K562 (cell line): ENCODE results near the gene PLEKHA5. TPM values are rescaled to one million over a fixed set of nuclear protein-coding genes. Genes with fewer than 3 reads are reported as not detected.

ENCODE experiments used
- ATAC-seq: fragments of 200-7000 bp; cut with Tn5 transposase; 3 replicates; pipeline ENCODE4 v1.9.1; 2020; ENCODE audit warnings: moderate library complexity
- BruUV-seq: library from RNA; stranded (reverse); fragments of 400-500 nt; replicated peaks from 2 replicates; lab custom pipeline; 2021; lab: Mats Ljungman, UMichigan
- CTCF ChIA-PET: fragments of 300-600 bp; formaldehyde crosslinking; extraction: SDS; loops from one replicate; lab custom pipeline; 2021; ENCODE audit warnings: low intra/inter-chr PET ratio; lab: Yijun Ruan, JAX
- POLR2A ChIA-PET: fragments of 300-600, 350-650 bp; sonication (Branson Sonifier 250); formaldehyde crosslinking; extraction: SDS; loops from one replicate; lab custom pipeline; 2021; ENCODE audit warnings: antibody characterized with exemption, inconsistent platforms; lab: Yijun Ruan, JAX
- DNase-seq, 4 experiments: peaks; one replicate each; pipeline versions ENCODE4 v3.0.0 to v3.0.0-alpha.2; 2011 to 2018; ENCODE audit warnings: low spot score in 3 of 4, mixed read lengths in 3 of 4; ENCODE audit errors: extremely low read depth in 1 of 4
- FAIRE-seq: peaks from 2 replicates; lab custom pipeline; 2011; peaks lifted over from hg19 to GRCh38; lab: Jason Lieb, UNC
- H2AFZ ChIP-seq: 2 replicates; pipeline ENCODE4 v1.6.0; 2011; ENCODE audit warnings: low read depth, low read length, control low read depth, inconsistent platforms
- H3K27ac ChIP-seq: fragments of 200-600 bp; 3 replicates; pipeline ENCODE4 v1.8.0; 2011; ENCODE audit warnings: low read depth, mild to moderate bottlenecking, control low read depth, inconsistent platforms, low read length, moderate library complexity, mixed read lengths; ENCODE audit errors: extremely low read depth
- H3K27me3 ChIP-seq, 2 experiments: fragments of 300-600 bp in 1 of 2; 2 replicates in 1 of 2; 3 replicates in 1 of 2; pipeline versions ENCODE4 v1.6.0 to v1.8.0; 2011; ENCODE audit warnings: inconsistent platforms in 2 of 2, low read length in 2 of 2, mild to moderate bottlenecking in 1 of 2, mixed read lengths in 1 of 2, moderate library complexity in 1 of 2; ENCODE audit not compliant: control insufficient read depth in 2 of 2, insufficient read depth in 2 of 2
- H3K36me3 ChIP-seq: fragments of 300-600 bp; 3 replicates; pipeline ENCODE4 v1.8.0; 2011; ENCODE audit warnings: mild to moderate bottlenecking, low read length, inconsistent platforms; ENCODE audit not compliant: control insufficient read depth, insufficient read depth
- H3K4me1 ChIP-seq, 2 experiments: fragments of 200-600 bp in 1 of 2; replicated peaks in 1 of 2; 2 replicates in 1 of 2; 3 replicates in 1 of 2; pipeline versions ENCODE4 v1.5.1 to v1.8.0; 2011; ENCODE audit warnings: inconsistent platforms in 2 of 2, low read length in 2 of 2, mild to moderate bottlenecking in 1 of 2, mixed read lengths in 1 of 2, moderate library complexity in 1 of 2; ENCODE audit not compliant: control insufficient read depth in 2 of 2, insufficient read depth in 2 of 2
- H3K4me2 ChIP-seq: 2 replicates; pipeline ENCODE4 v1.6.1; 2011; ENCODE audit warnings: low read length, control low read depth, inconsistent platforms, mixed read lengths; ENCODE audit not compliant: insufficient read depth
- H3K4me3 ChIP-seq: fragments of 200-600 bp; sonication (generic), shearing (Covaris generic); 2 replicates; pipeline ENCODE4 v1.5.1; 2016; ENCODE audit warnings: control low read depth, inconsistent platforms
- H3K79me2 ChIP-seq: fragments of 200-600 bp; 3 replicates; pipeline ENCODE4 v1.8.0; 2011; ENCODE audit warnings: low read length, inconsistent platforms; ENCODE audit not compliant: control insufficient read depth, insufficient read depth
- H3K9ac ChIP-seq, 2 experiments: 2 replicates each; pipeline versions ENCODE4 v1.6.0 to v1.6.1; 2011; ENCODE audit warnings: low read depth in 2 of 2, low read length in 2 of 2, control low read depth in 1 of 2, inconsistent platforms in 1 of 2, mild to moderate bottlenecking in 1 of 2, mixed read lengths in 1 of 2; ENCODE audit not compliant: insufficient read depth in 1 of 2
- H3K9me1 ChIP-seq: one replicate; pipeline ENCODE4 v1.6.0; 2011; ENCODE audit warnings: inconsistent platforms, mild to moderate bottlenecking, low read length, moderate library complexity; ENCODE audit not compliant: control insufficient read depth, insufficient read depth
- H3K9me3 ChIP-seq: replicated peaks from 2 replicates; pipeline ENCODE4 v1.5.1; 2011; ENCODE audit warnings: low read depth, low read length, inconsistent platforms; ENCODE audit not compliant: control insufficient read depth, insufficient read depth
- H4K20me1 ChIP-seq: replicated peaks from 2 replicates; pipeline ENCODE4 v1.6.1; 2011; ENCODE audit warnings: low read length, inconsistent platforms, mixed read lengths; ENCODE audit not compliant: control insufficient read depth, insufficient read depth
- ARID1B ChIP-seq: fragments of 450-650 bp; IDR thresholded peaks from 2 replicates; pipeline ENCODE4 v1.6.1; 2016; ENCODE audit warnings: antibody characterized with exemption, mild to moderate bottlenecking, inconsistent platforms
- CBFA2T3 ChIP-seq: fragments of 450-650 bp; IDR thresholded peaks from 2 replicates; pipeline ENCODE4 v1.6.1; 2017
- CHD2 ChIP-seq: IDR thresholded peaks from 2 replicates; pipeline ENCODE4 v1.6.1; 2011; ENCODE audit warnings: low read depth, low read length
- DACH1 ChIP-seq: fragments of 450-650 bp; IDR thresholded peaks from 2 replicates; pipeline ENCODE4 v1.6.1; 2018; ENCODE audit not compliant: partially characterized antibody
- DMBX1 ChIP-seq: fragments of 250-450 bp; sonication (Bioruptor Pico); IDR thresholded peaks from 2 replicates; pipeline ENCODE4 v1.8.0; 2022; ENCODE audit warnings: inconsistent platforms, mild to moderate bottlenecking, moderate library complexity, borderline replicate concordance
- EHMT2 ChIP-seq: fragments of 450-650 bp; IDR thresholded peaks from 2 replicates; pipeline ENCODE4 v1.6.1; 2018; ENCODE audit warnings: antibody characterized with exemption
- ESRRA ChIP-seq: fragments of 450-650 bp; IDR thresholded peaks from 2 replicates; pipeline ENCODE4 v1.6.1; 2014; ENCODE audit warnings: low read depth, mild to moderate bottlenecking, moderate library complexity, borderline replicate concordance
- FOSL1 ChIP-seq: fragments of 200-800 bp; sonication (Bioruptor generic); conservative IDR thresholded peaks from 2 replicates; pipeline ENCODE4 v1.6.1; 2016; ENCODE audit warnings: missing genetic modification characterization, missing compliant biosample characterization
- FOXJ3 ChIP-seq: sonication (generic); formaldehyde crosslinking; IDR thresholded peaks from 2 replicates; pipeline ENCODE4 v1.4.0; 2020; ENCODE audit warnings: mild to moderate bottlenecking, missing genetic modification reagents
- HDAC2 ChIP-seq: fragments of 450-650 bp; IDR thresholded peaks from 2 replicates; pipeline ENCODE4 v1.6.1; 2016; ENCODE audit warnings: mild to moderate bottlenecking
- KAT7 ChIP-seq: sonication (generic); formaldehyde crosslinking; IDR thresholded peaks from 2 replicates; pipeline ENCODE4 v1.8.0; 2022; ENCODE audit warnings: missing genetic modification reagents, mild to moderate bottlenecking, borderline replicate concordance
- NFIC ChIP-seq: fragments of 450-650 bp; IDR thresholded peaks from 2 replicates; pipeline ENCODE4 v1.6.1; 2017; ENCODE audit warnings: mild to moderate bottlenecking, inconsistent platforms
- NR2F6 ChIP-seq: fragments of 450-650 bp; formaldehyde crosslinking; IDR thresholded peaks from 2 replicates; pipeline ENCODE4 v1.4.0; 2020; ENCODE audit warnings: mild to moderate bottlenecking
- RCOR1 ChIP-seq, 2 experiments: IDR thresholded peaks; 2 replicates each; pipeline ENCODE4 v1.6.1; 2012; ENCODE audit warnings: low read depth in 2 of 2, low read length in 2 of 2, borderline replicate concordance in 1 of 2, improper control_type of control experiment in 1 of 2
- TEAD4 ChIP-seq, 2 experiments: sonication (generic) in 1 of 2; formaldehyde crosslinking in 1 of 2; IDR thresholded peaks; 2 replicates each; pipeline versions ENCODE4 v1.6.1 to v1.8.0; 2012 to 2022; ENCODE audit warnings: borderline replicate concordance in 1 of 2, inconsistent platforms in 1 of 2, low read length in 1 of 2, mild to moderate bottlenecking in 1 of 2, missing genetic modification reagents in 1 of 2
- YY1 ChIP-seq, 3 experiments: IDR thresholded peaks; 2 replicates each; pipeline ENCODE4 v1.6.1; 2011; ENCODE audit warnings: low read length in 2 of 3, mild to moderate bottlenecking in 2 of 3, moderate library complexity in 2 of 3, borderline replicate concordance in 1 of 3, control low read depth in 1 of 3, low read depth in 1 of 3; ENCODE audit not compliant: insufficient read depth in 3 of 3, insufficient replicate concordance in 2 of 3, control insufficient read depth in 1 of 3, insufficient read length in 1 of 3; ENCODE audit errors: extremely low read depth in 1 of 3
- ZBTB1 ChIP-seq: sonication (generic); formaldehyde crosslinking; IDR thresholded peaks from 2 replicates; pipeline ENCODE4 v1.8.1; 2023; ENCODE audit warnings: missing genetic modification reagents, low read depth, mild to moderate bottlenecking, borderline replicate concordance
- ZC3H8 ChIP-seq: fragments of 450-650 bp; IDR thresholded peaks from 2 replicates; pipeline ENCODE4 v1.6.1; 2017
- ZFP36 ChIP-seq: fragments of 150-350 bp; IDR thresholded peaks from 2 replicates; pipeline ENCODE4 v1.6.1; 2018; ENCODE audit warnings: low read length, low read depth; ENCODE audit not compliant: partially characterized antibody
- ZNF134 ChIP-seq: fragments of 250-450 bp; sonication (Bioruptor Pico); conservative IDR thresholded peaks from 2 replicates; pipeline ENCODE4 v1.4.0; 2020
- ZNF184 ChIP-seq: sonication (generic); formaldehyde crosslinking; IDR thresholded peaks from 2 replicates; pipeline ENCODE4 v1.5.0; 2020; ENCODE audit warnings: missing genetic modification reagents
- WGBS: fragments of 100-300 bp; shearing (Covaris generic); methylation state at CpG from one replicate; pipeline ENCODE4 v1.1.6; 2016; ENCODE audit warnings: low coverage, mixed read lengths; ENCODE audit not compliant: insufficient coverage; ENCODE audit errors: missing lambda C conversion rate; 5-methylcytosine and 5-hydroxymethylcytosine counted together
- in situ Hi-C: fragments of 300-500 bp; cut with MboI; formaldehyde crosslinking; loops from 4 replicates; pipeline ENCODE4 v1.15.0; 2018; ENCODE audit warnings: inconsistent platforms, mixed read lengths
- intact Hi-C: fragments of 100-400 bp; cut with micrococcal nuclease; formaldehyde crosslinking; loops from 2 replicates; pipeline ENCODE4 v1.14.2; 2022
- polyA plus RNA-seq, 8 experiments: library from polyadenylated mRNA; depleted of rRNA in 4 of 8; stranded (reverse) in 5 of 8; unstranded in 3 of 8; fragments of >200 nt; fragmentation: Nextera tagmentation in 2 of 8; fragmentation: Illumina TruSeq in 1 of 8; extraction: Ambion mirVana in 2 of 8; extraction: Trizol in 1 of 8; gene quantifications; 2 replicates each; pipeline versions ENCODE4 v1.2.1 to v1.2.3, GENCODE V29; 2011 to 2014; ENCODE audit warnings: inconsistent platforms in 1 of 8, missing spikeins in 1 of 8
- total RNA-seq, 7 experiments: library from RNA; depleted of rRNA in 6 of 7; stranded (reverse); fragments of >200 nt in 6 of 7; fragmentation: Illumina TruSeq in 2 of 7; extraction: Trizol in 2 of 7; gene quantifications; 2 replicates each; pipeline versions ENCODE4 v1.2.1 to v1.2.3, GENCODE V29; 2011 to 2021; ENCODE audit warnings: low replicate concordance in 1 of 7
- TF ChIP-seq, protein P1 (sequence below): fragments of 250-450 bp; sonication (Bioruptor Pico); IDR thresholded peaks from 2 replicates; pipeline ENCODE4 v1.8.0; 2022; ENCODE audit warnings: inconsistent platforms, mild to moderate bottlenecking, moderate library complexity, borderline replicate concordance

PLEKHA5 gene
- total and polyA plus RNA-seq, 9 of the 15 experiments (the other 6 are each of a cell fraction or from before 2014, with no cell fraction given) = 7.2 to 26.2 (median 17.4) TPM

GRCh38 chr12:19273482-19274330 lies 144.2 kb downstream of the PLEKHA5 start:
- Histone ChIP-seq H3K9me3 (no peaks in the 10 kb centered on the region), H3K4me1 (no peaks in the 10 kb centered on the region; a peak in 1 of 5 replicates), H3K9ac (no peak overlapping the region), H3K27ac (peak overlapping the region; percentile 24; the same call in 2 of the 3 replicates), H2AFZ (no peak overlapping the region), H4K20me1 (no peaks in the 10 kb centered on the region), H3K79me2 (no peaks in the 10 kb centered on the region), H3K36me3 (peaks cover 20% of the 10 kb centered on the region; the same call in 1 of the 3 replicates), H3K4me2 (no peak overlapping the region), H3K27me3 (no peaks in the 10 kb centered on the region), H3K9me1 (no peaks in the 10 kb centered on the region), H3K4me3 (no peak overlapping the region)
- CTCF ChIA-PET = no interaction called here
- WGBS = 49% methylated on average over 4 of the region's 4 CpGs
- in situ Hi-C loops = no loop called here
- DNase-seq (peak in 2 of 4 experiments; percentile 21 to 55), ATAC-seq (peak; percentile 66; the same call in 2 of the 3 replicates), FAIRE-seq (peak; percentile 65)
- POLR2A ChIA-PET = no interaction called here
- no TSS peak for BruUV-seq
- intact Hi-C loops = no loop called here
- TF ChIP-seq ZNF184 (no peak), NFIC (peak; percentile 85), ZFP36 (no peak), ZNF134 (no peak), NR2F6 (CRISPR knock-in tag) (no peak), DMBX1 (CRISPR knock-in tag) (no peak), ESRRA (peak; percentile 27; the same call in 1 of the 2 replicates), CBFA2T3 (peak; percentile 26; the same call in 1 of the 2 replicates), ZC3H8 (no peak), CHD2 (no peak), HDAC2 (no peak), ARID1B (peak; percentile 34; the same call in 1 of the 2 replicates), FOXJ3 (CRISPR knock-in tag) (no peak), FOSL1 (tag) (peak; percentile 81), EHMT2 (0 out of 2 replicates have a peak, but pooled peaks have one; percentile 20), TEAD4 (IDR thresholded peaks at IDR 0.05; ENCODE audit: low read length) (peak; percentile 60; the same call in 1 of the 2 replicates), TEAD4 (CRISPR knock-in tag; IDR thresholded peaks at IDR 0.05; ENCODE audit: borderline replicate concordance) (no peak), DACH1 (no peak), RCOR1 (IDR thresholded peaks at IDR 0.05; ENCODE audit: borderline replicate concordance in 1 of 2, low read depth in 2 of 2, low read length in 2 of 2) (peak in 1 of 2 experiments; percentile 78; a peak in 2 of 4 replicates), YY1 (IDR thresholded peaks at IDR 0.05; ENCODE audit: borderline replicate concordance in 1 of 3, control insufficient read depth in 1 of 3, extremely low read depth in 1 of 3, insufficient read depth in 3 of 3, insufficient read length in 1 of 3, insufficient replicate concordance in 2 of 3, low read depth in 1 of 3, low read length in 2 of 3) (no peak), KAT7 (CRISPR knock-in tag) (no peak), ZBTB1 (CRISPR knock-in tag) (no peak)
- TF ChIP-seq, protein P1, sequence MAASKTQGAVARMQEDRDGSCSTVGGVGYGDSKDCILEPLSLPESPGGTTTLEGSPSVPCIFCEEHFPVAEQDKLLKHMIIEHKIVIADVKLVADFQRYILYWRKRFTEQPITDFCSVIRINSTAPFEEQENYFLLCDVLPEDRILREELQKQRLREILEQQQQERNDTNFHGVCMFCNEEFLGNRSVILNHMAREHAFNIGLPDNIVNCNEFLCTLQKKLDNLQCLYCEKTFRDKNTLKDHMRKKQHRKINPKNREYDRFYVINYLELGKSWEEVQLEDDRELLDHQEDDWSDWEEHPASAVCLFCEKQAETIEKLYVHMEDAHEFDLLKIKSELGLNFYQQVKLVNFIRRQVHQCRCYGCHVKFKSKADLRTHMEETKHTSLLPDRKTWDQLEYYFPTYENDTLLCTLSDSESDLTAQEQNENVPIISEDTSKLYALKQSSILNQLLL = no peak
